Gastroesophageal sphincter (tissue), 3 donors: ENCODE results near the gene FBXW11.

Source experiments
- CTCF ChIP-seq, 4 experiments: fragments of 200-600 bp in 2 of 4; fragments of 450-650 bp in 2 of 4; sonication (generic) in 1 of 4; IDR thresholded peaks; one replicate each; pipeline ENCODE4 v1.5.1; 2017 to 2019; ENCODE audit warnings: antibody characterized with exemption in 4 of 4, mild to moderate bottlenecking in 2 of 4, moderate library complexity in 2 of 4
- EP300 ChIP-seq: sonication (generic); formaldehyde crosslinking; IDR thresholded peaks from one replicate; pipeline ENCODE4 v1.6.1; 2017; ENCODE audit warnings: antibody characterized with exemption, mild to moderate bottlenecking
- POLR2AphosphoS5 ChIP-seq: sonication (generic); formaldehyde crosslinking; IDR thresholded peaks from one replicate; pipeline ENCODE4 v1.6.1; 2017; ENCODE audit warnings: antibody characterized with exemption

GRCh38 chr5:171858303-171858702, 148.1 kb downstream of the FBXW11 start:
- TF ChIP-seq EP300 (no peak), CTCF (IDR thresholded peaks at IDR 0.05) (peak in 1 of 4 experiments; percentile 42), POLR2AphosphoS5 (no peak)
